ENCODE results near the gene LMTK3.

DNA sequence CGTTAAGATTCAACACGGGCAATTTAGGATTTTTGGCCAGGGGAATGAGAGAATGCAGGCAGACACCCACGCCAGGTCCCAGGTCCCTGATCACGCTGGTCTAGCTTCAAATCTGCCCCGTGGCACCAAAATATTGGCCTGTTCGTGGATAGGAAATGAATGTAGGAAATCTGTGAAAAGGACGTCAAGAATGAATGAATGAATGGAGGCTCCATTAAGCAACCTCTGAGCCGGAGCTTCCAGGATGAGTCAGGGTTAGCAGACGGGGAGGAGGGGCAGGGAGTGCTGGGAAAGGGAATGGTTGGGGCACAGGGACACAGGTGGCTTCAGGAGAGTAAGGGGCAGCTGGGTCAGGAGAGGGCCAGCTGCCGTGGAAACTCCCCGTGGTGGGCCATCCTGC is 44.5 kb upstream of the LMTK3 start:
- TF ChIP-seq, protein P1, sequence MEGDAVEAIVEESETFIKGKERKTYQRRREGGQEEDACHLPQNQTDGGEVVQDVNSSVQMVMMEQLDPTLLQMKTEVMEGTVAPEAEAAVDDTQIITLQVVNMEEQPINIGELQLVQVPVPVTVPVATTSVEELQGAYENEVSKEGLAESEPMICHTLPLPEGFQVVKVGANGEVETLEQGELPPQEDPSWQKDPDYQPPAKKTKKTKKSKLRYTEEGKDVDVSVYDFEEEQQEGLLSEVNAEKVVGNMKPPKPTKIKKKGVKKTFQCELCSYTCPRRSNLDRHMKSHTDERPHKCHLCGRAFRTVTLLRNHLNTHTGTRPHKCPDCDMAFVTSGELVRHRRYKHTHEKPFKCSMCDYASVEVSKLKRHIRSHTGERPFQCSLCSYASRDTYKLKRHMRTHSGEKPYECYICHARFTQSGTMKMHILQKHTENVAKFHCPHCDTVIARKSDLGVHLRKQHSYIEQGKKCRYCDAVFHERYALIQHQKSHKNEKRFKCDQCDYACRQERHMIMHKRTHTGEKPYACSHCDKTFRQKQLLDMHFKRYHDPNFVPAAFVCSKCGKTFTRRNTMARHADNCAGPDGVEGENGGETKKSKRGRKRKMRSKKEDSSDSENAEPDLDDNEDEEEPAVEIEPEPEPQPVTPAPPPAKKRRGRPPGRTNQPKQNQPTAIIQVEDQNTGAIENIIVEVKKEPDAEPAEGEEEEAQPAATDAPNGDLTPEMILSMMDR (IDR thresholded peaks at IDR 0.05) = no peak
- TF ChIP-seq, protein P2, sequence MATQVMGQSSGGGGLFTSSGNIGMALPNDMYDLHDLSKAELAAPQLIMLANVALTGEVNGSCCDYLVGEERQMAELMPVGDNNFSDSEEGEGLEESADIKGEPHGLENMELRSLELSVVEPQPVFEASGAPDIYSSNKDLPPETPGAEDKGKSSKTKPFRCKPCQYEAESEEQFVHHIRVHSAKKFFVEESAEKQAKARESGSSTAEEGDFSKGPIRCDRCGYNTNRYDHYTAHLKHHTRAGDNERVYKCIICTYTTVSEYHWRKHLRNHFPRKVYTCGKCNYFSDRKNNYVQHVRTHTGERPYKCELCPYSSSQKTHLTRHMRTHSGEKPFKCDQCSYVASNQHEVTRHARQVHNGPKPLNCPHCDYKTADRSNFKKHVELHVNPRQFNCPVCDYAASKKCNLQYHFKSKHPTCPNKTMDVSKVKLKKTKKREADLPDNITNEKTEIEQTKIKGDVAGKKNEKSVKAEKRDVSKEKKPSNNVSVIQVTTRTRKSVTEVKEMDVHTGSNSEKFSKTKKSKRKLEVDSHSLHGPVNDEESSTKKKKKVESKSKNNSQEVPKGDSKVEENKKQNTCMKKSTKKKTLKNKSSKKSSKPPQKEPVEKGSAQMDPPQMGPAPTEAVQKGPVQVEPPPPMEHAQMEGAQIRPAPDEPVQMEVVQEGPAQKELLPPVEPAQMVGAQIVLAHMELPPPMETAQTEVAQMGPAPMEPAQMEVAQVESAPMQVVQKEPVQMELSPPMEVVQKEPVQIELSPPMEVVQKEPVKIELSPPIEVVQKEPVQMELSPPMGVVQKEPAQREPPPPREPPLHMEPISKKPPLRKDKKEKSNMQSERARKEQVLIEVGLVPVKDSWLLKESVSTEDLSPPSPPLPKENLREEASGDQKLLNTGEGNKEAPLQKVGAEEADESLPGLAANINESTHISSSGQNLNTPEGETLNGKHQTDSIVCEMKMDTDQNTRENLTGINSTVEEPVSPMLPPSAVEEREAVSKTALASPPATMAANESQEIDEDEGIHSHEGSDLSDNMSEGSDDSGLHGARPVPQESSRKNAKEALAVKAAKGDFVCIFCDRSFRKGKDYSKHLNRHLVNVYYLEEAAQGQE (IDR thresholded peaks at IDR 0.05; ENCODE audit: insufficient read depth in 1 of 2, low read depth in 2 of 2, low read length in 1 of 2) = no peak
- TF ChIP-seq TCF7L2 (IDR thresholded peaks at IDR 0.05; ENCODE audit: low read depth, low read length) (no peak), SIN3A (IDR thresholded peaks at IDR 0.05; ENCODE audit: borderline replicate concordance, insufficient read depth, low read depth, low read length) (no peak), POLR2AphosphoS5 (IDR thresholded peaks at IDR 0.05; ENCODE audit: low read depth, low read length) (no peak)
